GM12878 (cell line): Measurements from ENCODE around the gene NOTCH4. TPM values are rescaled to one million over a fixed set of nuclear protein-coding genes. Genes with fewer than 3 reads are reported as not detected.

Source experiments
- ASH2L ChIP-seq: fragments of 300-600, 200-600 bp; sonication (generic); IDR thresholded peaks from 2 replicates; pipeline ENCODE4 v1.6.1; 2017; ENCODE audit warnings: low read depth, mild to moderate bottlenecking, borderline replicate concordance
- CEBPZ ChIP-seq: fragments of 150-350 bp; IDR thresholded peaks from 2 replicates; pipeline ENCODE4 v1.6.1; 2016; ENCODE audit warnings: low read depth, low read length
- E4F1 ChIP-seq: fragments of 450-650 bp; IDR thresholded peaks from 2 replicates; pipeline ENCODE4 v1.6.1; 2018; ENCODE audit warnings: borderline replicate concordance, mild to moderate bottlenecking; ENCODE audit not compliant: partially characterized antibody
- ESRRA ChIP-seq: IDR thresholded peaks from 2 replicates; pipeline ENCODE4 v1.6.1; 2012; ENCODE audit warnings: mild to moderate bottlenecking, low read length, improper control_type of control experiment
- IRF4 ChIP-seq: IDR thresholded peaks from 2 replicates; pipeline ENCODE4 v1.6.1; 2011; ENCODE audit warnings: low read depth, low read length
- MTA3 ChIP-seq: IDR thresholded peaks from 2 replicates; pipeline ENCODE4 v1.6.1; 2012; ENCODE audit warnings: low read length, inconsistent platforms, borderline replicate concordance
- NFXL1 ChIP-seq: fragments of 450-650 bp; IDR thresholded peaks from 2 replicates; pipeline ENCODE4 v1.6.1; 2017; ENCODE audit warnings: antibody characterized with exemption, mild to moderate bottlenecking, borderline replicate concordance
- NKRF ChIP-seq: fragments of 450-650 bp; conservative IDR thresholded peaks from 2 replicates; pipeline ENCODE4 v1.6.1; 2017; ENCODE audit warnings: mild to moderate bottlenecking, moderate library complexity
- RAD51 ChIP-seq: fragments of 450-650 bp; IDR thresholded peaks from 2 replicates; pipeline ENCODE4 v1.6.1; 2016; ENCODE audit warnings: moderate library complexity, mild to moderate bottlenecking, inconsistent platforms
- SMAD1 ChIP-seq: fragments of 450-650 bp; IDR thresholded peaks from 2 replicates; pipeline ENCODE4 v1.6.1; 2018; ENCODE audit warnings: mild to moderate bottlenecking, low read depth; ENCODE audit not compliant: partially characterized antibody
- SMAD5 ChIP-seq: IDR thresholded peaks from 2 replicates; pipeline ENCODE4 v1.6.1; 2016; ENCODE audit warnings: antibody characterized with exemption, low read depth
- ZBED1 ChIP-seq: IDR thresholded peaks from 2 replicates; pipeline ENCODE4 v1.6.1; 2016; ENCODE audit warnings: borderline replicate concordance
- ZBTB40 ChIP-seq: fragments of 450-650 bp; IDR thresholded peaks from 2 replicates; pipeline ENCODE4 v1.6.1; 2016; ENCODE audit warnings: mild to moderate bottlenecking, moderate library complexity, borderline replicate concordance
- ZNF207 ChIP-seq: fragments of 450-650 bp; IDR thresholded peaks from 2 replicates; pipeline ENCODE4 v1.6.1; 2014; ENCODE audit warnings: antibody characterized with exemption, mild to moderate bottlenecking, borderline replicate concordance
- ZNF24 ChIP-seq: fragments of 450-650 bp; IDR thresholded peaks from 2 replicates; pipeline ENCODE4 v1.6.1; 2017; ENCODE audit warnings: antibody characterized with exemption, mild to moderate bottlenecking
- ZSCAN29 ChIP-seq: fragments of 450-650 bp; IDR thresholded peaks from 2 replicates; pipeline ENCODE4 v1.6.1; 2017; ENCODE audit warnings: mild to moderate bottlenecking, moderate library complexity
- ZZZ3 ChIP-seq: IDR thresholded peaks from 2 replicates; pipeline ENCODE4 v1.6.1; 2011; ENCODE audit warnings: low read depth; ENCODE audit not compliant: control insufficient read depth, insufficient read length
- polyA plus RNA-seq, 11 experiments: library from polyadenylated mRNA; depleted of rRNA in 4 of 11; unstranded in 6 of 11; stranded (reverse) in 5 of 11; fragments of >200 nt; fragmentation: Nextera tagmentation in 4 of 11; fragmentation: Illumina TruSeq in 1 of 11; extraction: Ambion mirVana in 4 of 11; extraction: Trizol in 1 of 11; gene quantifications; 1 replicate in 1 of 11; 2 replicates in 10 of 11; pipeline versions ENCODE4 v1.2.1 to v1.2.3, GENCODE V29; 2011 to 2016; ENCODE audit warnings: inconsistent platforms in 2 of 11, missing spikeins in 2 of 11, low read depth in 1 of 11
- total RNA-seq, 4 experiments: library from RNA; depleted of rRNA in 3 of 4; stranded (reverse); fragments of >200 nt in 3 of 4; fragmentation: Illumina TruSeq in 1 of 4; extraction: Trizol in 1 of 4; gene quantifications; 2 replicates each; pipeline versions ENCODE4 v1.2.1 to v1.2.3, GENCODE V29; 2013 to 2021

Gene NOTCH4
- total and polyA plus RNA-seq, 10 of the 15 experiments (the other 5 are each of a cell fraction or from before 2014, with no cell fraction given) = 0.66 to 3.3 (median 1.4) TPM

GRCh38 chr6:32191696-32192607, 31.9 kb downstream of the NOTCH4 start (continued):
- no peak for TF ChIP-seq E4F1
- no peak for TF ChIP-seq ZSCAN29
- no peak for TF ChIP-seq MTA3
- TF ChIP-seq ESRRA = no peak
- no peak for TF ChIP-seq NKRF
- TF ChIP-seq ZZZ3 = no peak
- TF ChIP-seq ZNF207 = no peak
- TF ChIP-seq SMAD5 = no peak
- TF ChIP-seq NFXL1 = no peak
- TF ChIP-seq CEBPZ = no peak
- no peak for TF ChIP-seq ZBED1
- no peak for TF ChIP-seq ZBTB40
- TF ChIP-seq SMAD1 = no peak
- TF ChIP-seq RAD51 = no peak
- TF ChIP-seq ASH2L = no peak
- no peak for TF ChIP-seq ZNF24
- no peak; the same call in 1 of the 2 replicates for TF ChIP-seq IRF4
